Smooth muscle cell of the brain vasculature (primary cell): ENCODE results near the gene CLOCK.

Experiments
- DNase-seq: peaks from one replicate; pipeline ENCODE4 v3.0.0-alpha.2; 2012; ENCODE audit warnings: low read depth, low spot score

The CLOCK gene

GRCh38 chr4:55483315-55483714, 63.4 kb downstream of the CLOCK start:
- DNase-seq: no peak

GRCh38 chr4:55475394-55476243, 71.1 kb downstream of the CLOCK start:
- DNase-seq: no peak

GRCh38 chr4:55469979-55470378, 76.7 kb downstream of the CLOCK start:
- no peak for DNase-seq

GRCh38 chr4:55468724-55469123, 78.0 kb downstream of the CLOCK start:
- DNase-seq: peak; percentile 6

GRCh38 chr4:55466001-55466400, 80.7 kb downstream of the CLOCK start:
- no peak for DNase-seq

- no peak for DNase-seq
Observed at GRCh38 chr4:55458611-55459010, 88.1 kb downstream of the CLOCK start.

GRCh38 chr4:55458164-55458563, 88.5 kb downstream of the CLOCK start:
- DNase-seq: no peak

- DNase-seq: no peak
Observed at GRCh38 chr4:55450566-55450965, 96.1 kb downstream of the CLOCK start.

GRCh38 chr4:55447831-55448230, 98.9 kb downstream of the CLOCK start:
- no peak for DNase-seq

GRCh38 chr4:55447108-55447708, 99.5 kb downstream of the CLOCK start:
- no peak for DNase-seq

GRCh38 chr4:55446578-55446922, 100.2 kb downstream of the CLOCK start:
- no peak for DNase-seq

GRCh38 chr4:55445921-55446577, 100.7 kb downstream of the CLOCK start:
- no peak for DNase-seq

- no peak for DNase-seq
Observed at GRCh38 chr4:55444827-55445226, 101.9 kb downstream of the CLOCK start.

GRCh38 chr4:55442541-55442940, 104.2 kb downstream of the CLOCK start:
- DNase-seq: no peak

- DNase-seq: no peak
Observed at GRCh38 chr4:55440786-55441185, 105.9 kb downstream of the CLOCK start.

- no peak for DNase-seq
Observed at GRCh38 chr4:55439023-55439422, 107.7 kb downstream of the CLOCK start.

GRCh38 chr4:55438314-55438713, 108.4 kb downstream of the CLOCK start:
- no peak for DNase-seq

- no peak for DNase-seq
Observed at GRCh38 chr4:55437823-55438222, 108.9 kb downstream of the CLOCK start.

GRCh38 chr4:55437356-55437796, 109.3 kb downstream of the CLOCK start:
- DNase-seq: no peak

- no peak for DNase-seq
Observed at GRCh38 chr4:55435141-55435841, 111.4 kb downstream of the CLOCK start.

GRCh38 chr4:55431710-55432336, 114.9 kb downstream of the CLOCK start:
- DNase-seq: no peak

- DNase-seq: no peak
Observed at GRCh38 chr4:55424791-55425190, 121.9 kb downstream of the CLOCK start.
